ENCODE results near the gene KCNT1. TPM values are rescaled to one million over a fixed set of nuclear protein-coding genes. Genes with fewer than 3 reads are reported as not detected.

Gene KCNT1
- total RNA-seq, 4 donors from 2014 or later: 0.06 to 0.17 TPM; not detected in 2

DNA sequence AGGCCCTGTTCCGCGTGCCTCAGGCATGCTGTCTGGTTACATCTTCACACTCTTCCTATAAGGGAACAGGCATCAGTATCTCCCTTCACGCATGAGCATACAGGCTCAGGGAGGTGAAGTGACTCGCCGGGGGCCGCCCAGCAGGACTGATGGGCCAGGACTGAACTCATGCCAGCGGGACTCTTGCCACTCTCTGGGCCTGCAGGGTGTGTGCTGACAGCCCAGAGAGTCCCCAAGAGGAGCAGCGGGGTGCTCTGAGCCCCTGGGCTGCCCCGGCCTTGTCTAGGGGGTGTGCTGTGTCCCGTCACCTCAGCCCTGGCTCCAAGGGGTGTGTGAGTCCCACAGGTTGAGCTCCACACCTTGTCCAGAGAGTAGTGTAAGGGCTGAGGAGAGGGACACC, 9.9 kb downstream of the KCNT1 start:
- Histone ChIP-seq H3K4me3 (no peak overlapping the region), H3K27ac (replicated peaks in 1 of 4) (no peak overlapping the region), H3K9me3 (no peaks in the 10 kb centered on the region), H3K27me3 (peaks cover 0 to 87% (median 20%) of the 10 kb centered on the region in 4 donors), H3K4me1 (peaks cover 0 to 6% (median 3%) of the 10 kb centered on the region in 4 donors), H3K36me3 (no peaks in the 10 kb centered on the region)
- intact Hi-C loops (cut with DNase I): no loop called here
- no peak for TF ChIP-seq EP300 (IDR thresholded peaks at IDR 0.05)
- no peak for TF ChIP-seq CTCF (IDR thresholded peaks at IDR 0.05)
- no peak for TF ChIP-seq POLR2A (IDR thresholded peaks at IDR 0.05; ENCODE audit: low read depth)
- no peak for TF ChIP-seq POLR2AphosphoS5 (IDR thresholded peaks at IDR 0.05)
- DNase-seq (ENCODE audit: extremely low spot score): no peak
- WGBS: 100% methylated on average over 1 of the region's 10 CpGs

DNA sequence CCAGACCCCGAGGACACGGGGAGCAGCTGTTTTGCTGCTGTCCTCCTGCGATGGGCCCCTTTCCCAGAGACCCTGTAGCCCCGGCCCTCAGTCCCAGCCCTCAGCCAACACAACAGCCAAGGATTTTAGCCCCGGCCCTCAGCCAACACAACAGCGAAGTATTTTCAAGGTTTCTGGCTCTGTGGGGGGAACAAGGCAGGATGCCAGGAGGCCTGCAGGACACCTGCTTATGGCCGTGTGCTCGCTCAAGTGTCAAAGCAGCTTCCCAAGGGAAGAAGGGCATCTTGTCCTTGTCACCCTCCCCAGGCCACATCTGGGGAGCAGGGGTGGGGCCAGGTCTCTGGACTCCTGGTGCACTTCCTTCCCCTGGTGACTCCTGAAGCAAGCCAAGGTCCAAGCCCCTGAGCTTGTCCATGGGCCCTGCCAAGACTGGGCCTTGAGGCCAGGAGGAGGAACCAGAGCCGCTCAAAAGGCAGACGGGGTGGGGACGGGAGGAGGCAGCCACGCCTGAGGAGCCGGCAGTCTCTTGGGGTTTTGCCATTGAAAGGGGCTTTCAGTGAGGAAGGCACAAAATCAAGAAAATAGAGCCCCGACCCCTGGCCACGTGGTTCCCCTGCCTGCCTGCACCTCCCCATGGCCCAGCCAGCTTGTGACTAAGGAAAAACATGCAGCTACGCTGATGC, 10.8 kb downstream of the KCNT1 start:
- Histone ChIP-seq H3K36me3 (no peaks in the 10 kb centered on the region), H3K4me3 (no peak overlapping the region), H3K27me3 (peaks cover 0 to 87% (median 17%) of the 10 kb centered on the region in 4 donors), H3K4me1 (peaks cover 0 to 6% (median 3%) of the 10 kb centered on the region in 4 donors), H3K9me3 (no peaks in the 10 kb centered on the region), H3K27ac (replicated peaks in 1 of 4) (no peak overlapping the region)
- TF ChIP-seq POLR2AphosphoS5 (IDR thresholded peaks at IDR 0.05) (no peak), CTCF (IDR thresholded peaks at IDR 0.05) (no peak), POLR2A (IDR thresholded peaks at IDR 0.05; ENCODE audit: low read depth) (no peak), EP300 (IDR thresholded peaks at IDR 0.05) (no peak)
- no peak for DNase-seq (ENCODE audit: extremely low spot score)
- intact Hi-C loops (cut with DNase I): no loop called here
- WGBS: 53% methylated on average over 8 of the region's 16 CpGs

DNA sequence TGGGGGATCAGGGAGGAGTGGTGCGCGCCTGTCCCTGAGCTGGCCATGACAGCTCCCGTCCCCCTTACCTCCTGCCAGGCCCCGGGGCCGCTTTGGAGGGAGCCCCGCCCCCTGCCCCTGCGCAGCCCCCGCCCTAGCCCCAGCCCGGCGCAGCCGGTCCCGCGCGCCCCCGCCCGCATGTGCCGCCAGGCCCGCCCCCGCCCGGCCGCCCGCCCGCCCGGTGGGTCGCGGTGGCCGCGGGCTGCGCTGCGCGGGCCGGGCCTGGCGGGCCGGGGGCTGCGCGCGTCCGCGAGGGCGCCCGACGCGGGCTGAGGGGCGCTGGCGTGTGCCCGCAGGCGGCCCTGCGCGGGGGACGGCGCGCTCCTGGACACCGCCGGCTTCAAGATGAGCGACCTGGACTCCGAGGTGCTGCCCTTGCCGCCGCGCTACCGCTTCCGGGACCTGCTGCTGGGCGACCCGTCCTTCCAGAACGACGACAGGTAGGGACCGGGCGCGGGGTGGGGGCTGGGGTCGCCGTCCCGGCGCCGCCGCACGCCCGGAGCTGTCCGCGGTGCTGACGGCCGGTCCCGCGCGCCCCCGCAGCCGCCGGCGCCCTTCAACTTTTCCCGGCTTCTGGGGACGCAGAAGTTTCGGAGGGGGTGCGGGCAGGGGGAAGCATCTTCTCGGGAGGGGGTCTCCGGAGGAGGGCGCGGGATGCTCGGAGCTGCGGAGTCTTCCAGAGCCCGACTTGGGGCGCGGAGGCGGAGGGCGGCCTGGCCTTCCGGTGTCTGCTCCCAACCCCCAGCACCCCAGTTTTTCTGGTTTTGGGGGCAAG, 12.5 kb downstream of the KCNT1 start:
- Histone ChIP-seq H3K27me3 (peaks cover 0 to 91% (median 19%) of the 10 kb centered on the region in 4 donors), H3K27ac (replicated peaks in 1 of 4) (no peak overlapping the region), H3K36me3 (no peaks in the 10 kb centered on the region), H3K4me3 (no peak overlapping the region), H3K4me1 (peaks cover 0 to 6% (median 3%) of the 10 kb centered on the region in 4 donors), H3K9me3 (no peaks in the 10 kb centered on the region)
- intact Hi-C loops (cut with DNase I): no loop called here
- no peak for TF ChIP-seq POLR2AphosphoS5 (IDR thresholded peaks at IDR 0.05)
- no peak for TF ChIP-seq POLR2A (IDR thresholded peaks at IDR 0.05; ENCODE audit: low read depth)
- TF ChIP-seq EP300 (IDR thresholded peaks at IDR 0.05): no peak
- TF ChIP-seq CTCF (IDR thresholded peaks at IDR 0.05): no peak
- WGBS: no CpG with 5 or more reads among the region's 103 CpGs
- DNase-seq (ENCODE audit: extremely low spot score): no peak

DNA sequence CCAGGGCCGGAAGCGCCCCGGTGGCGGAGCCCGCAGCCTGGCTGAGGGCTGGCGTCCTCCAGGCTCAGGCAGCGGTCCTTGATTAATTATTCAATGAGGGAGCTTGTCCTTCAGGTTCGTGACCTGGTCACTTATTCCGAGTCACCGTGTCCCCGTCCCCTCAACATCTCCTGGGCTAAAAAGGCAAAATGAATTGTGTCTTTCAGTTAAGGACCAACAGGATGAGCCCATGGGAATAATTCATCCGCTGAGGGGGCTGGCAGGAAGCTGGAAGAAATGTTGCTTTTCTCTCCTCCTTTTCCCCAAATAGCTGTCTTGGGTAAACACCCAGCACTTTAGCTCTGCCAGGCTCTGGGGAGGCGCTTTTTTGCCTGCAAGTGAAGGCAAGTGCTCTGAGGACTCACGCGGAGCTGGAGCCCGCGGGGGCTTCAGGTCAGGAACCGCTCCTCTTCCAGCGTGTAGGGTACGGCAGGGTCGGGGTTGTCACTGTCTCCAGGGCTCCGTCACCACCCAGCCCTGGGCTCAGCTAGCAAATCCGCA, 13.1 kb downstream of the KCNT1 start:
- 42% methylated on average over 15 of the region's 23 CpGs for WGBS
- peaks cover 0 to 98% (median 20%) of the 10 kb centered on the region in 4 donors for H3K27me3 ChIP-seq
- H3K4me3 ChIP-seq: no peak overlapping the region
- peaks cover 0 to 6% (median 3%) of the 10 kb centered on the region in 4 donors for H3K4me1 ChIP-seq
- TF ChIP-seq CTCF (IDR thresholded peaks at IDR 0.05) (no peak), EP300 (IDR thresholded peaks at IDR 0.05) (no peak), POLR2AphosphoS5 (IDR thresholded peaks at IDR 0.05) (no peak), POLR2A (IDR thresholded peaks at IDR 0.05; ENCODE audit: low read depth) (no peak)
- no peak overlapping the region for H3K27ac ChIP-seq (replicated peaks in 1 of 4)
- H3K9me3 ChIP-seq: no peaks in the 10 kb centered on the region
- H3K36me3 ChIP-seq: no peaks in the 10 kb centered on the region
- DNase-seq (ENCODE audit: extremely low spot score): no peak
- intact Hi-C loops (cut with DNase I): no loop called here
